ENCODE data around the gene CST1. TPM values are rescaled to one million over a fixed set of nuclear protein-coding genes. Genes with fewer than 3 reads are reported as not detected.
"Not testable (repeated sequence)": the region's sequence is repeated elsewhere in the genome, so short reads cannot be mapped to it uniquely, and the experiment has no call there.

Gene CST1
- total RNA-seq, 6 donors from 2014 or later = not detected

- H3K4me3 ChIP-seq = no peak overlapping the region
- H3K36me3 ChIP-seq = no peaks in the 10 kb centered on the region
- no peak for DNase-seq
- H3K4me1 ChIP-seq = no peaks in the 10 kb centered on the region
- TF ChIP-seq POLR2AphosphoS5 (IDR thresholded peaks at IDR 0.05) = no peak
- no peak for TF ChIP-seq POLR2A (IDR thresholded peaks at IDR 0.05)
- TF ChIP-seq, protein P1, sequence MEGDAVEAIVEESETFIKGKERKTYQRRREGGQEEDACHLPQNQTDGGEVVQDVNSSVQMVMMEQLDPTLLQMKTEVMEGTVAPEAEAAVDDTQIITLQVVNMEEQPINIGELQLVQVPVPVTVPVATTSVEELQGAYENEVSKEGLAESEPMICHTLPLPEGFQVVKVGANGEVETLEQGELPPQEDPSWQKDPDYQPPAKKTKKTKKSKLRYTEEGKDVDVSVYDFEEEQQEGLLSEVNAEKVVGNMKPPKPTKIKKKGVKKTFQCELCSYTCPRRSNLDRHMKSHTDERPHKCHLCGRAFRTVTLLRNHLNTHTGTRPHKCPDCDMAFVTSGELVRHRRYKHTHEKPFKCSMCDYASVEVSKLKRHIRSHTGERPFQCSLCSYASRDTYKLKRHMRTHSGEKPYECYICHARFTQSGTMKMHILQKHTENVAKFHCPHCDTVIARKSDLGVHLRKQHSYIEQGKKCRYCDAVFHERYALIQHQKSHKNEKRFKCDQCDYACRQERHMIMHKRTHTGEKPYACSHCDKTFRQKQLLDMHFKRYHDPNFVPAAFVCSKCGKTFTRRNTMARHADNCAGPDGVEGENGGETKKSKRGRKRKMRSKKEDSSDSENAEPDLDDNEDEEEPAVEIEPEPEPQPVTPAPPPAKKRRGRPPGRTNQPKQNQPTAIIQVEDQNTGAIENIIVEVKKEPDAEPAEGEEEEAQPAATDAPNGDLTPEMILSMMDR (IDR thresholded peaks at IDR 0.05) = no peak
- TF ChIP-seq EP300 (IDR thresholded peaks at IDR 0.05) = no peak
- H3K27me3 ChIP-seq = no peaks in the 10 kb centered on the region
- no peaks in the 10 kb centered on the region for H3K9me3 ChIP-seq
- H3K27ac ChIP-seq = no peak overlapping the region
- 96 to 100% methylated on average over 1 of the region's 1 CpG for WGBS, 2 donors
- ATAC-seq (ENCODE audit: low FRiP score in 2 of 2) = no peak
These were observed 32.7 kb upstream of the CST1 start for GRCh38 chr20:23783447-23783846.

DNA sequence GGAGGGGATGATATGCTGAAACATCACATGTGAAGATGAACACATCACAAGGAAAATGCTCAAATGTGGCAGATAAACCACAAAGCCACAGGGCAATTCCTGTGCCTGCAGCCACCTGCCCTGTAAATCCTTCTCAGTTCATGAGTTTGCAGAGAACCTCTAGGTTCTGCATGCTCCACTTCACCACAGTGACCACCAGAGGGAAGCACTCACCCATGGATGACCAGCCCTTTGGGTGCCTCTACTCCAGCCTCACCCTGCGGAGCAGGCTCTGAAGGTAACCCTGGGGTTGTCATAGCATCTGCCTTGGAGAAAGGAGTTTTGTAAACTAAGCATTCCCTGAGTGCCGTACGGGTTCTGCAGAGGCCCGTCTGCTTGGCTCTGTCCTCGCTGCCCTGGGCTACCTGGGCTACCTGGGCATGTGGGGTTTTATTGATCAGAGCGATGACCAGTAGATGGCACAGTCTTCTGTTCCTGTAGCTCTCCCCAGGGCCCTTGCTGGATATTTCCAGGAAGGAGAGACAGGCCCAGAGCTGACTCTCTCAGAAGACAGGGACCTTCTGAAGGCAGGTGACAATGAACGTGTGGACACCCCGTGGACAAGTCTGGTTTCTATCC is 31.7 kb upstream of the CST1 start:
- Histone ChIP-seq H3K4me1 (no peaks in the 10 kb centered on the region), H3K4me3 (no peak overlapping the region), H3K27ac (no peak overlapping the region), H3K9me3 (no peaks in the 10 kb centered on the region), H3K27me3 (no peaks in the 10 kb centered on the region), H3K36me3 (no peaks in the 10 kb centered on the region)
- ATAC-seq (ENCODE audit: low FRiP score in 2 of 2) = peak; percentile 79 to 85
- no peak for DNase-seq
- TF ChIP-seq EP300 (IDR thresholded peaks at IDR 0.05) = no peak
- TF ChIP-seq, protein P1 (IDR thresholded peaks at IDR 0.05) = peak in 5 of 6 experiments; percentile 30 to 56 (median 42)
- no peak for TF ChIP-seq POLR2A (IDR thresholded peaks at IDR 0.05)
- no peak for TF ChIP-seq POLR2AphosphoS5 (IDR thresholded peaks at IDR 0.05)
- 51 to 85% methylated on average over 3 to 8 of the region's 8 CpGs for WGBS, 2 donors

DNA sequence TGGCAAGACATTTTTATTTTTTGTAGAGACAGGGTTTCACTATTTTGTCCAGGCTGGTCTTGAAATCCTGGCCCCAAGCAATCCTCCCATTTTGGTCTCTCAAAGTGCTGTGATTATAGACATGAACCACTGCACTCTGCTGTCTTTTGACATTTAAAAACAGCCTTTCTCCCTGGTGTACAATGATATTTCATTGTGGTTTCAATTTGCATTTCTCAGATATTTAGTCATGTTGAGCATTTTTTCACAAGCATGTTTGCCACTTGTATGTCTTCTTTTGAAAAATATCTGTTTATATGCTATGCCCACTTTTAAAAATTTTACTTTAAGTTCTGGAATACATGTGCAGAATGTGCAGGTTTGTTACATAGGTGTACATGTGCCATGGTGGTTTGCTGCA is 27.9 kb upstream of the CST1 start:
- DNase-seq; H3K27me3 ChIP-seq; H3K27ac ChIP-seq; H3K36me3 ChIP-seq; H3K4me3 ChIP-seq; H3K4me1 ChIP-seq; ATAC-seq (ENCODE audit: low FRiP score in 2 of 2); H3K9me3 ChIP-seq: not testable (repeated sequence)

- H3K27ac ChIP-seq; ATAC-seq (ENCODE audit: low FRiP score in 2 of 2); H3K27me3 ChIP-seq; H3K4me1 ChIP-seq; H3K9me3 ChIP-seq; H3K4me3 ChIP-seq; H3K36me3 ChIP-seq: not testable (repeated sequence)
- WGBS, 2 donors = 84 to 87% methylated on average over 8 of the region's 8 CpGs
- peak in 1 of 2 donors; percentile 30 for DNase-seq
These were observed 26.6 kb upstream of the CST1 start for GRCh38 chr20:23777380-23777779.

DNA sequence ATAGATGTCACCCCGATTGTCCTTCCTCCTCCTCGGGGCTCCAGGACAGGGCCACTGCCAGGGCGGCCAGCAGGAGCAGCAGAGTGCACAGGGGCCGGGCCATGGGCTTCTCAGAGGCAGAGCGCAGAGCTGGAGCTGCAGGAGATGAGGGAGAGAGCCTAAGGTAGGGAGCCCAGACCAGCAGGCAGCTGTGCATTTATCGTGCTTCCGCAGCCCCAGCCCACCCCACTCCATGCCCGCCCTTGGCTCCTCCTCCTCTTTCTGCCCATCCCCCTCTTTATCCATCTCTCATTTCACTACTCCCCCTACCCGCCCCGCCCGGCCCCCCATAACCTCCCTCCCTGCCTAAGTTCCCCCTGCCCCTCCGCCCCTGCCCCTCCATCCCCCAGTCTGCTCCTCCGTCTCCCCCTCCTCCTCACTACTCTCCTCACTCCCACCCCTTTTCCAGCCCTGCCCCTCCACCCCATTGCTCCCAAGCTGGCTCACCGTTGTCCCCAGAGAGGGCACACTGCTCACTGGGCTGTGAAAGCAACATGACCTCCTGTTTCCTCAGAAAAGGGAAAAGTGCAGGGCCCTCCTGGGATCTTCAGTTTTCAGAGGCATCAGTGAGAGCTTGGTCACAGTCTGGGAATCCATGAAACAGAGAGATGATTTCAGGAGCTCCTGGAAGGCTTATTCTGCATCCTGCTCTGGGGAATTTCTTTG is 25.5 kb upstream of the CST1 start:
- ATAC-seq (ENCODE audit: low FRiP score in 2 of 2) = peak in 1 of 2 donors; percentile 56
- TF ChIP-seq POLR2AphosphoS5 (IDR thresholded peaks at IDR 0.05) = no peak
- TF ChIP-seq POLR2A (IDR thresholded peaks at IDR 0.05) = no peak
- TF ChIP-seq, protein P1 (IDR thresholded peaks at IDR 0.05) = no peak
- no peak for TF ChIP-seq EP300 (IDR thresholded peaks at IDR 0.05)

DNA sequence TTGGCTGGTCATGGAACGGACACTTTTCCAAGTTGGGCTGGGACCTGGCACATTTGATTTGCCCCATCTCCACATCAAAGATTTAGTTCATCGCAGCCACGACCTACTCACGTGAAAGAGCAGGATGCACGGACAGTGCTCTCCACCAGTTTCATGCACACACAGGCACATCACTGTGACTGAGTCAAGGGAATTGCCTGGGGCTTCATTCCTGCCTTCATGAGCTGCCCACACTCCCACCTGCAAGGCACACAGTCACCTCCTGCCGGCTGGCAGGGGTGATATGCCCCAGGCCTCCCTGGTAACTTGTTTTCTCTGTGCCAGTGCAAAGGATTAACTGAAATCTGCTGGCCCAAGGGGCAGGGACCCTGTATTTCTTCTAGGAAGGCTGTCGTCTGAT is 23.3 kb upstream of the CST1 start:
- Histone ChIP-seq H3K4me3 (no peak overlapping the region), H3K9me3 (no peaks in the 10 kb centered on the region), H3K27me3 (no peaks in the 10 kb centered on the region), H3K4me1 (no peaks in the 10 kb centered on the region), H3K27ac (no peak overlapping the region), H3K36me3 (no peaks in the 10 kb centered on the region)
- no peak for TF ChIP-seq POLR2AphosphoS5 (IDR thresholded peaks at IDR 0.05)
- TF ChIP-seq EP300 (IDR thresholded peaks at IDR 0.05) = no peak
- TF ChIP-seq, protein P1 (IDR thresholded peaks at IDR 0.05) = no peak
- no peak for TF ChIP-seq POLR2A (IDR thresholded peaks at IDR 0.05)
- ATAC-seq (ENCODE audit: low FRiP score in 2 of 2) (no peak), DNase-seq (no peak)
- WGBS, 2 donors = 82 to 91% methylated on average over 7 of the region's 7 CpGs

More for the DNA sequence above, 25.5 kb upstream of the CST1 start:
- no peaks in the 10 kb centered on the region for H3K4me1 ChIP-seq
- no peaks in the 10 kb centered on the region for H3K27me3 ChIP-seq
- no peak overlapping the region for H3K27ac ChIP-seq
- no peaks in the 10 kb centered on the region for H3K9me3 ChIP-seq
- WGBS, 2 donors = 23 to 26% methylated on average over 8 to 9 of the region's 14 CpGs
- DNase-seq = peak in 1 of 2 donors; percentile 55
- H3K36me3 ChIP-seq = no peaks in the 10 kb centered on the region
- no peak overlapping the region for H3K4me3 ChIP-seq

Measured in upper lobe of left lung (tissue), 6 donors.